ENCODE data around the gene EIF4A3.
A peak's percentile ranks its signal among the peaks of the same experiment; 100 is the strongest.

The EIF4A3 gene

GRCh38 chr17:80111702-80112470 is 35.0 kb downstream of the EIF4A3 start:
- DNase-seq = no peak

GRCh38 chr17:80110927-80111701 is 35.8 kb downstream of the EIF4A3 start:
- DNase-seq = no peak

GRCh38 chr17:80110447-80110812 is 36.5 kb downstream of the EIF4A3 start:
- no peak for DNase-seq

GRCh38 chr17:80109713-80110446 is 37.0 kb downstream of the EIF4A3 start:
- DNase-seq = peak; percentile 87

- no peak for DNase-seq
These were observed 37.8 kb downstream of the EIF4A3 start for GRCh38 chr17:80109066-80109660.

GRCh38 chr17:80108036-80108971 is 38.6 kb downstream of the EIF4A3 start:
- DNase-seq = no peak

- DNase-seq = no peak
These were observed 39.5 kb downstream of the EIF4A3 start for GRCh38 chr17:80107231-80108021.

- no peak for DNase-seq
These were observed 40.2 kb downstream of the EIF4A3 start for GRCh38 chr17:80106751-80107150.

GRCh38 chr17:80106176-80106575 is 40.8 kb downstream of the EIF4A3 start:
- DNase-seq = no peak

- DNase-seq = peak; percentile 24
These were observed 41.2 kb downstream of the EIF4A3 start for GRCh38 chr17:80105762-80106161.

- DNase-seq = no peak
These were observed 42.0 kb downstream of the EIF4A3 start for GRCh38 chr17:80104956-80105375.

GRCh38 chr17:80104321-80104955 is 42.5 kb downstream of the EIF4A3 start:
- DNase-seq = no peak

- no peak for DNase-seq
These were observed 43.4 kb downstream of the EIF4A3 start for GRCh38 chr17:80103449-80104085.

GRCh38 chr17:80102664-80103448 is 44.1 kb downstream of the EIF4A3 start:
- no peak for DNase-seq

- no peak for DNase-seq
These were observed 44.8 kb downstream of the EIF4A3 start for GRCh38 chr17:80101946-80102663.

- DNase-seq = peak; percentile 59
These were observed 45.6 kb downstream of the EIF4A3 start, which contains the start of gene GAA for GRCh38 chr17:80101011-80101945. Gene GAA (plus strand): TSS chr17:80101581. CDS start chr17:80104587, 3,006 bp downstream.

GRCh38 chr17:80100035-80100323 is 46.9 kb downstream of the EIF4A3 start:
- DNase-seq = no peak
